Measurements from ENCODE around the gene KIAA1755.

DNA sequence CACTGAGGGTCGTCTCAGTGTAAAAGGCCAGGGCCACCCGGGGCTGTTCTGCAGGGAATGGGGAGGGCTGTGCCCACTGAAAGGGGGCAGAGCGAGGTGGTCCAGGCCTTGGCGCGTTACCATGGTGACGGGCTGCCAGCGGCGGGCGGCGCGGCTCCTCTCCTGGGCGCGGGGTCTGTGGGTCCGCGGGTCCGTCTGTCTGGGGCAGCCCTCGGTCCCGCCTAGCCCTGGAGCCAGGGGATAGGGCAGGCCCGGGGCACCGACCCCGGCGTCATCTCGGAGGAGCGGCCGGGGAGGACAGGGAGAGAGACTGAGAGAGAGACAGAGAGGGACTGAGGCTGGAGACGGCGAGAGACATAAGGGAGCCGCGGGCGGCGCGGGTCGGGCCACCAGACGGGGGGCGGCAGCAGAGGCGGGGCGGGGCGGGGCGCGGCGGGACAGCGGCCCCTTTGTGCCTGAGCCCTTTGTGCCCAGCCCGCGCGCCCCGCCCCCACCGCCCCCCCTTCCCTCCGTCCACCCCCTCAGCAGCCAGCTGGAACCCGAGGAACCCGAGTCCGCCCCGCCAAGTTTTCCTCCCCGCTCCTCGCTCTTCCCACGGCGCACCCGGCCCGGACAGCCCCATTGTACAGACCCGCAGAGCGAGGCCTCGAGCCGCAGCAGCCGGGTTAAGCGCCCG lies at the start of gene KIAA1755:
- TF ChIP-seq, protein P1, sequence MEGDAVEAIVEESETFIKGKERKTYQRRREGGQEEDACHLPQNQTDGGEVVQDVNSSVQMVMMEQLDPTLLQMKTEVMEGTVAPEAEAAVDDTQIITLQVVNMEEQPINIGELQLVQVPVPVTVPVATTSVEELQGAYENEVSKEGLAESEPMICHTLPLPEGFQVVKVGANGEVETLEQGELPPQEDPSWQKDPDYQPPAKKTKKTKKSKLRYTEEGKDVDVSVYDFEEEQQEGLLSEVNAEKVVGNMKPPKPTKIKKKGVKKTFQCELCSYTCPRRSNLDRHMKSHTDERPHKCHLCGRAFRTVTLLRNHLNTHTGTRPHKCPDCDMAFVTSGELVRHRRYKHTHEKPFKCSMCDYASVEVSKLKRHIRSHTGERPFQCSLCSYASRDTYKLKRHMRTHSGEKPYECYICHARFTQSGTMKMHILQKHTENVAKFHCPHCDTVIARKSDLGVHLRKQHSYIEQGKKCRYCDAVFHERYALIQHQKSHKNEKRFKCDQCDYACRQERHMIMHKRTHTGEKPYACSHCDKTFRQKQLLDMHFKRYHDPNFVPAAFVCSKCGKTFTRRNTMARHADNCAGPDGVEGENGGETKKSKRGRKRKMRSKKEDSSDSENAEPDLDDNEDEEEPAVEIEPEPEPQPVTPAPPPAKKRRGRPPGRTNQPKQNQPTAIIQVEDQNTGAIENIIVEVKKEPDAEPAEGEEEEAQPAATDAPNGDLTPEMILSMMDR (IDR thresholded peaks at IDR 0.05): no peak
- TF ChIP-seq ZFX (IDR thresholded peaks at IDR 0.05; ENCODE audit: borderline replicate concordance): no peak
